Hematopoietic multipotent progenitor cell (in vitro differentiated cells): ENCODE results near the gene SEC16A. TPM values are rescaled to one million over a fixed set of nuclear protein-coding genes. Genes with fewer than 3 reads are reported as not detected.

Experiments
- DNase-seq, 3 donors: peaks; one replicate each; pipeline ENCODE4 v3.0.0-alpha.2; 2011 to 2015; ENCODE audit warnings: low read depth in 2 of 3, low spot score in 2 of 3
- total RNA-seq: library from RNA; depleted of rRNA; stranded (reverse); fragments of >200 nt; gene quantifications from one replicate; pipeline ENCODE4 v1.2.3, GENCODE V29; 2012

SEC16A gene
- total RNA-seq, 1 donor, result 39.9 TPM

- no peak for DNase-seq
These were observed 78.1 kb downstream of the SEC16A start for GRCh38 chr9:136404801-136405136.

GRCh38 chr9:136403915-136404800 lies 78.7 kb downstream of the SEC16A start:
- DNase-seq, result no peak

GRCh38 chr9:136403538-136403914 lies 79.3 kb downstream of the SEC16A start:
- DNase-seq, result peak in 1 of 3 donors; percentile 53

GRCh38 chr9:136402067-136402466 lies 80.8 kb downstream of the SEC16A start:
- DNase-seq, result no peak

- no peak for DNase-seq
These were observed 81.5 kb downstream of the SEC16A start for GRCh38 chr9:136401173-136401922.

GRCh38 chr9:136400038-136400834 lies 82.6 kb downstream of the SEC16A start, which contains the start of gene SNAPC4:
Gene SNAPC4, minus strand, starts transcription at chr9:136400170. Its CDS starts 1,742 bp downstream, at chr9:136398428.
- DNase-seq, result peak; percentile 78 to 89 (median 84)

GRCh38 chr9:136399176-136400037 lies 83.4 kb downstream of the SEC16A start:
- peak; percentile 18 to 46 (median 39) for DNase-seq

GRCh38 chr9:136398286-136398685 lies 84.6 kb downstream of the SEC16A start:
- no peak for DNase-seq

- DNase-seq, result no peak
These were observed 85.2 kb downstream of the SEC16A start for GRCh38 chr9:136397643-136398042.

GRCh38 chr9:136396219-136396515 lies 86.7 kb downstream of the SEC16A start:
- DNase-seq, result no peak

GRCh38 chr9:136395345-136396218 lies 87.3 kb downstream of the SEC16A start:
- no peak for DNase-seq

- DNase-seq, result no peak
These were observed 87.9 kb downstream of the SEC16A start for GRCh38 chr9:136395020-136395340.

GRCh38 chr9:136394312-136395019 lies 88.4 kb downstream of the SEC16A start:
- no peak for DNase-seq

GRCh38 chr9:136393531-136393930 lies 89.3 kb downstream of the SEC16A start:
- no peak for DNase-seq

GRCh38 chr9:136392538-136393449 lies 90.0 kb downstream of the SEC16A start:
- DNase-seq, result no peak

GRCh38 chr9:136391737-136392537 lies 90.9 kb downstream of the SEC16A start:
- no peak for DNase-seq
